Mesothelial cell of epicardium (in vitro differentiated cells): ENCODE data around the gene NID2. TPM values are rescaled to one million over a fixed set of nuclear protein-coding genes. Genes with fewer than 3 reads are reported as not detected.

Source experiments
- DNase-seq, 2 experiments: peaks; one replicate each; pipeline ENCODE4 v3.0.0; 2021; ENCODE audit warnings: low spot score in 2 of 2; ENCODE audit not compliant: unreplicated experiment in 2 of 2
- H3K27ac Mint-ChIP-seq: 2 replicates; pipeline ENCODE4 v1.8.0; 2021; ENCODE audit warnings: mixed read lengths
- H3K27me3 Mint-ChIP-seq: 2 replicates; pipeline ENCODE4 v1.8.0; 2021; ENCODE audit warnings: low read depth, mixed read lengths
- H3K36me3 Mint-ChIP-seq: 2 replicates; pipeline ENCODE4 v1.8.0; 2021; ENCODE audit warnings: mixed read lengths
- H3K4me1 Mint-ChIP-seq: 2 replicates; pipeline ENCODE4 v1.8.0; 2021; ENCODE audit warnings: mixed read lengths
- H3K4me3 Mint-ChIP-seq: 2 replicates; pipeline ENCODE4 v1.8.0; 2021; ENCODE audit warnings: mild to moderate bottlenecking, moderate library complexity, mixed read lengths
- H3K9me3 Mint-ChIP-seq: 2 replicates; pipeline ENCODE4 v1.8.0; 2021; ENCODE audit warnings: mixed read lengths
- CTCF ChIP-seq: fragments of 200-600 bp; sonication (generic); IDR thresholded peaks from one replicate; pipeline ENCODE4 v1.5.0; 2021; ENCODE audit warnings: antibody characterized with exemption; ENCODE audit not compliant: unreplicated experiment
- total RNA-seq: library from RNA; stranded (reverse); gene quantifications from 3 replicates; pipeline ENCODE4 v1.2.1, GENCODE V29; 2021

Gene NID2
- total RNA-seq, 1 donor from 2014 or later: 120 TPM

GRCh38 chr14:52031781-52032180 is 37.1 kb downstream of the NID2 start:
- H3K9me3 Mint-ChIP-seq: peaks cover 5% of the 10 kb centered on the region
- H3K4me1 Mint-ChIP-seq: peaks cover 18% of the 10 kb centered on the region
- no peak overlapping the region for H3K4me3 Mint-ChIP-seq
- H3K27ac Mint-ChIP-seq: peak overlapping the region; percentile 85
- no peaks in the 10 kb centered on the region for H3K27me3 Mint-ChIP-seq
- H3K36me3 Mint-ChIP-seq: peaks cover 7% of the 10 kb centered on the region
- TF ChIP-seq CTCF: no peak
- DNase-seq: no peak

DNA sequence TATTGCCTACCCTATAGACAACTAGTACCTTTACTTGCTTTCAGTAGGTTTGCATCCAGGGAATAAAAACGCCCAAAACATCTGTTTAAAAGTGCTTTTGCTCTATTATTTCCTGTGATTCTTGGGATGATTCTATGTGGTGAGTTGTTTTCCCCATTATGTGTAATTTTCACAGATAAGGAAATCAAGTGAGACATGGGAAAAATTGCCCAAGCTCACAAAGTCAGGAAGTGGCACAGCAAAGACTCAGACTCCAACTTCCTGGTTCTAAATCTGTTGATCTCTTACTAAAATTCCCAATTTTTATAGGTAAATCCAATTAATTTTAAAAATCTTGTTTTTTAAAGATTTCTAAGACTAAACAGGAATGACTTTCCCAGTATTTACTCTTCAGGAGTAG is 39.0 kb downstream of the NID2 start:
- H3K36me3 Mint-ChIP-seq: no peaks in the 10 kb centered on the region
- no peaks in the 10 kb centered on the region for H3K9me3 Mint-ChIP-seq
- TF ChIP-seq CTCF: no peak
- H3K4me3 Mint-ChIP-seq: no peak overlapping the region
- DNase-seq: no peak
- no peak overlapping the region for H3K27ac Mint-ChIP-seq
- H3K4me1 Mint-ChIP-seq: peaks cover 18% of the 10 kb centered on the region
- no peaks in the 10 kb centered on the region for H3K27me3 Mint-ChIP-seq

- Mint-ChIP-seq H3K36me3 (peaks cover 3% of the 10 kb centered on the region), H3K27ac (no peak overlapping the region), H3K9me3 (peaks cover 6% of the 10 kb centered on the region), H3K4me3 (no peak overlapping the region), H3K4me1 (peaks cover 3% of the 10 kb centered on the region), H3K27me3 (no peaks in the 10 kb centered on the region)
- no peak for DNase-seq
- no peak for TF ChIP-seq CTCF
Observed at GRCh38 chr14:52026901-52027300, 42.0 kb downstream of the NID2 start.

- Mint-ChIP-seq H3K36me3 (peaks cover 3% of the 10 kb centered on the region), H3K4me3 (no peak overlapping the region), H3K9me3 (peaks cover 6% of the 10 kb centered on the region), H3K27me3 (no peaks in the 10 kb centered on the region), H3K4me1 (no peaks in the 10 kb centered on the region), H3K27ac (no peak overlapping the region)
- no peak for TF ChIP-seq CTCF
- no peak for DNase-seq
Observed at GRCh38 chr14:52026017-52026660, 42.7 kb downstream of the NID2 start.

DNA sequence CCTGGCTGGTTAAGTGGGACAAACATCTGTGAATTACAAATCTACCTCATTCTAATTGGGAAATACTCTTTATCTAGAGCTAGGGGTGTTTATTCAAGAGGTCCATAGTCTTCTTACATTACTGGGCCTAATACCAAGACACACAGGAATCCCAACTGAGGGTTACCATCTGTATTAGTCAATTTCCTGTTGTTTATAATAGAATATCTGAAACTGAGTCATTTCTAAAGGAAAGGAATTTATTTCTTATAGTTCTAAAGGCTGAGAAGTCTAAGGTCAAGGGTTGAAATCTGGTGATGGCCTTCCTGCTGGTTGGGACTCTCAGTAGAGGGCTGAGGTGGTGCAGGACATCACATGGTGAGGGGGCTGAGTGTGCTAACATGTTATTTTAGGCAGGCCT is 43.5 kb downstream of the NID2 start:
- DNase-seq: no peak
- no peaks in the 10 kb centered on the region for H3K27me3 Mint-ChIP-seq
- no peak for TF ChIP-seq CTCF
- no peak overlapping the region for H3K4me3 Mint-ChIP-seq
- H3K4me1 Mint-ChIP-seq: peaks cover 4% of the 10 kb centered on the region
- peaks cover 3% of the 10 kb centered on the region for H3K36me3 Mint-ChIP-seq
- no peak overlapping the region for H3K27ac Mint-ChIP-seq
- H3K9me3 Mint-ChIP-seq: peaks cover 6% of the 10 kb centered on the region

GRCh38 chr14:52023518-52023917 is 45.3 kb downstream of the NID2 start:
- H3K9me3 Mint-ChIP-seq: peaks cover 6% of the 10 kb centered on the region
- no peak for DNase-seq
- H3K27ac Mint-ChIP-seq: no peak overlapping the region
- no peak for TF ChIP-seq CTCF
- H3K27me3 Mint-ChIP-seq: no peaks in the 10 kb centered on the region
- peaks cover 7% of the 10 kb centered on the region for H3K4me1 Mint-ChIP-seq
- no peak overlapping the region for H3K4me3 Mint-ChIP-seq
- H3K36me3 Mint-ChIP-seq: peaks cover 3% of the 10 kb centered on the region
